Smooth muscle cell (in vitro differentiated cells): Measurements from ENCODE around the gene BCL2L13. TPM values are rescaled to one million over a fixed set of nuclear protein-coding genes. Genes with fewer than 3 reads are reported as not detected.
"Not testable (repeated sequence)": the region's sequence is repeated elsewhere in the genome, so short reads cannot be mapped to it uniquely, and the experiment has no call there.

ENCODE experiments used
- DNase-seq: peaks from one replicate; lab custom pipeline; 2025; ENCODE audit not compliant: unreplicated experiment; lab: John Stamatoyannopoulos, UW
- H2AFZ ChIP-seq: fragments of 200-600 bp; sonication (generic); 2 replicates; pipeline ENCODE4 v1.6.0; 2016; ENCODE audit warnings: antibody characterized with exemption, low read depth, mild to moderate bottlenecking
- H3F3A ChIP-seq: fragments of 200-600 bp; sonication (generic); 2 replicates; pipeline ENCODE4 v1.6.0; 2017; ENCODE audit warnings: antibody characterized with exemption, low read depth
- H3K27ac ChIP-seq: fragments of 200-600 bp; sonication (generic); 2 replicates; pipeline ENCODE4 v1.5.1; 2016; ENCODE audit warnings: low read depth, mild to moderate bottlenecking
- H3K27me3 ChIP-seq: fragments of 200-600 bp; sonication (generic); 2 replicates; pipeline ENCODE4 v1.6.1; 2016; ENCODE audit warnings: low read depth, mild to moderate bottlenecking
- H3K36me3 ChIP-seq: fragments of 200-600 bp; sonication (generic); 2 replicates; pipeline ENCODE4 v1.5.1; 2016; ENCODE audit warnings: low read depth
- H3K4me1 ChIP-seq: fragments of 200-600 bp; sonication (generic); 2 replicates; pipeline ENCODE4 v1.5.1; 2016; ENCODE audit warnings: low read depth
- H3K4me2 ChIP-seq: fragments of 200-600 bp; sonication (generic); 2 replicates; pipeline ENCODE4 v1.6.0; 2016; ENCODE audit warnings: mild to moderate bottlenecking
- H3K4me3 ChIP-seq: fragments of 200-600 bp; sonication (generic); 2 replicates; pipeline ENCODE4 v1.5.1; 2016; ENCODE audit warnings: mild to moderate bottlenecking
- H3K79me2 ChIP-seq: fragments of 200-600 bp; sonication (generic); 2 replicates; pipeline ENCODE4 v1.6.0; 2016; ENCODE audit warnings: low read depth, mild to moderate bottlenecking
- H3K9ac ChIP-seq: fragments of 200-600 bp; sonication (generic); 2 replicates; pipeline ENCODE4 v1.6.0; 2016; ENCODE audit warnings: low read depth
- H3K9me3 ChIP-seq: fragments of 200-600 bp; sonication (generic); replicated peaks from 2 replicates; pipeline ENCODE4 v1.5.1; 2016; ENCODE audit warnings: low read depth
- H4K20me1 ChIP-seq: fragments of 200-600 bp; sonication (generic); 2 replicates; pipeline ENCODE4 v1.6.0; 2016; ENCODE audit warnings: low read depth
- CTCF ChIP-seq: fragments of 200-600 bp; sonication (generic); IDR thresholded peaks from 2 replicates; pipeline ENCODE4 v1.5.1; 2017; ENCODE audit warnings: borderline replicate concordance, mild to moderate bottlenecking, antibody characterized with exemption; ENCODE audit not compliant: insufficient read depth, poor library complexity, severe bottlenecking
- WGBS: methylation state at CpG from one replicate; pipeline ENCODE4 v1.1.7; 2016; ENCODE audit warnings: low lambda C conversion rate; 5-methylcytosine and 5-hydroxymethylcytosine counted together
- polyA plus RNA-seq: library from polyadenylated mRNA; unstranded; fragments of >200 nt; fragmentation: Nextera tagmentation; extraction: Ambion mirVana; gene quantifications from 2 replicates; pipeline ENCODE4 v1.2.1, GENCODE V29; 2016
- total RNA-seq: library from RNA; depleted of rRNA; stranded (reverse); fragments of >200 nt; gene quantifications from 2 replicates; pipeline ENCODE4 v1.2.3, GENCODE V29; 2014

BCL2L13 gene
- total and polyA plus RNA-seq, 2 experiments from 2014 or later, result 16.7 to 27.0 TPM

DNA sequence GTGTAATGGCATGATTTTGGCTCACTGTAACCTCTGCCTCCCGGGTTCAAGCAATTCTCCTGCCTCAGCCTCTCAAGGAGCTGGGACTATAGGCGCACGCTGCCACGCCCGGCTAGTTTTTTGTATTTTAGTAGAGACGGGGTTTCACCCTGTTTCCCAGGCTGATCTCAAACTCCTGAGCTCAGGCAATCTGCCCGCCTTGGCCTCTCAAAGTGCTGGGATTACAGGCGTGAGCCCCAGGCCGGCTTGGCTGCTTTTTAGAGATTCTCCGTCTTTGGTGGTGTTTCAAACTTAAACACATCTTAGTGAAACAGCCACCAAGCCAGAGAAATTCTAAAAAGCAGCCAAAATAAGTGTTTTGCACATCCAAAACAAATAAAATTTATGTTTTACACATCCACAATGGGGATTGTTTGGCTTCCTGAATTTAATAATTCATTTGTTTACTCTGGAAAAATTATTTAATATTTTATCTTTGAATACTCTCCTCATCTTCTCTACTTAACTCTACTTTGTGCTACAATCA, 18.4 kb downstream of the BCL2L13 start:
- no peak overlapping the region for H3K9ac ChIP-seq
- no peaks in the 10 kb centered on the region for H3K27me3 ChIP-seq
- no peak for DNase-seq
- no peak overlapping the region for H3K4me2 ChIP-seq
- no peaks in the 10 kb centered on the region for H3F3A ChIP-seq
- H3K4me1 ChIP-seq, result no peaks in the 10 kb centered on the region
- H3K79me2 ChIP-seq, result peaks cover 3% of the 10 kb centered on the region
- 97% methylated on average over 10 of the region's 10 CpGs for WGBS
- no peak overlapping the region for H3K4me3 ChIP-seq
- TF ChIP-seq CTCF, result no peak
- peaks cover 3% of the 10 kb centered on the region for H3K36me3 ChIP-seq
- H4K20me1 ChIP-seq, result peaks cover 4% of the 10 kb centered on the region
- no peak overlapping the region for H3K27ac ChIP-seq
- H3K9me3 ChIP-seq, result no peaks in the 10 kb centered on the region
- H2AFZ ChIP-seq, result no peak overlapping the region

- TF ChIP-seq CTCF, result no peak
- H3K4me1 ChIP-seq, result no peaks in the 10 kb centered on the region
- H3K27ac ChIP-seq, result no peak overlapping the region
- no peak overlapping the region for H2AFZ ChIP-seq
- H3K79me2 ChIP-seq, result peaks cover 10% of the 10 kb centered on the region
- WGBS, result 95% methylated on average over 6 of the region's 6 CpGs
- DNase-seq, result no peak
- no peaks in the 10 kb centered on the region for H3K27me3 ChIP-seq
- no peak overlapping the region for H3K9ac ChIP-seq
- H4K20me1 ChIP-seq, result peaks cover 7% of the 10 kb centered on the region
- no peaks in the 10 kb centered on the region for H3K36me3 ChIP-seq
- no peaks in the 10 kb centered on the region for H3F3A ChIP-seq
- H3K9me3 ChIP-seq, result no peaks in the 10 kb centered on the region
- no peak overlapping the region for H3K4me2 ChIP-seq
- H3K4me3 ChIP-seq, result no peak overlapping the region
Observed at GRCh38 chr22:17664414-17665055, 26.0 kb downstream of the BCL2L13 start.

- Histone ChIP-seq H3K27me3 (no peaks in the 10 kb centered on the region), H3F3A (no peaks in the 10 kb centered on the region), H3K4me2 (no peak overlapping the region), H4K20me1 (peaks cover 7% of the 10 kb centered on the region), H2AFZ (no peak overlapping the region), H3K4me3 (no peak overlapping the region), H3K36me3 (no peaks in the 10 kb centered on the region), H3K9ac (no peak overlapping the region), H3K79me2 (peaks cover 10% of the 10 kb centered on the region), H3K4me1 (no peaks in the 10 kb centered on the region), H3K9me3 (no peaks in the 10 kb centered on the region), H3K27ac (no peak overlapping the region)
- 99% methylated on average over 3 of the region's 3 CpGs for WGBS
- TF ChIP-seq CTCF, result no peak
- no peak for DNase-seq
Observed at GRCh38 chr22:17665248-17665647, 26.7 kb downstream of the BCL2L13 start.

GRCh38 chr22:17665854-17666253, 27.3 kb downstream of the BCL2L13 start:
- H2AFZ ChIP-seq, result no peak overlapping the region
- no peak overlapping the region for H3K4me2 ChIP-seq
- H3K27me3 ChIP-seq, result no peaks in the 10 kb centered on the region
- no peaks in the 10 kb centered on the region for H3K36me3 ChIP-seq
- H3F3A ChIP-seq, result no peaks in the 10 kb centered on the region
- peaks cover 10% of the 10 kb centered on the region for H3K79me2 ChIP-seq
- peaks cover 7% of the 10 kb centered on the region for H4K20me1 ChIP-seq
- no peak for TF ChIP-seq CTCF
- 99% methylated on average over 3 of the region's 3 CpGs for WGBS
- H3K9ac ChIP-seq, result no peak overlapping the region
- no peak overlapping the region for H3K4me3 ChIP-seq
- H3K4me1 ChIP-seq, result no peaks in the 10 kb centered on the region
- DNase-seq, result no peak
- H3K27ac ChIP-seq, result no peak overlapping the region
- H3K9me3 ChIP-seq, result no peaks in the 10 kb centered on the region

- H3K4me1 ChIP-seq, DNase-seq, H2AFZ ChIP-seq, H3K4me3 ChIP-seq, H3K4me2 ChIP-seq, H3K9ac ChIP-seq, H3K27me3 ChIP-seq, H3K27ac ChIP-seq, H3F3A ChIP-seq, H3K36me3 ChIP-seq, H3K9me3 ChIP-seq: not testable (repeated sequence)
- H4K20me1 ChIP-seq, result peaks cover 40% of the 10 kb centered on the region
- WGBS, result 99% methylated on average over 10 of the region's 10 CpGs
- peaks cover 11% of the 10 kb centered on the region for H3K79me2 ChIP-seq
Observed at GRCh38 chr22:17671521-17672092, 33.0 kb downstream of the BCL2L13 start.
